ENCODE measurements around the gene ZNF439.
"Not testable (repeated sequence)": the region's sequence is repeated elsewhere in the genome, so short reads cannot be mapped to it uniquely, and the experiment has no call there.

Gene ZNF439

GRCh38 chr19:11890634-11891033 lies 42.1 kb downstream of the ZNF439 start:
- no peak overlapping the region for H3K4me3 ChIP-seq (ENCODE audit: low read depth, low read length)

GRCh38 chr19:11894851-11895250 lies 46.3 kb downstream of the ZNF439 start:
- no peak for TF ChIP-seq CTCF (IDR thresholded peaks at IDR 0.05; ENCODE audit: low read depth, low read length)
- no peak overlapping the region for H3K4me3 ChIP-seq (ENCODE audit: low read depth, low read length)

More at GRCh38 chr19:11890634-11891033, 42.1 kb downstream of the ZNF439 start:
- no peak for TF ChIP-seq CTCF (IDR thresholded peaks at IDR 0.05; ENCODE audit: low read depth, low read length)

- no peak for TF ChIP-seq CTCF (IDR thresholded peaks at IDR 0.05; ENCODE audit: low read depth, low read length)
- no peak overlapping the region for H3K4me3 ChIP-seq (ENCODE audit: low read depth, low read length)
These were observed 53.7 kb downstream of the ZNF439 start for GRCh38 chr19:11902228-11902627.

GRCh38 chr19:11905928-11906327 lies 57.4 kb downstream of the ZNF439 start:
- H3K4me3 ChIP-seq (ENCODE audit: low read depth, low read length), result no peak overlapping the region
- TF ChIP-seq CTCF (IDR thresholded peaks at IDR 0.05; ENCODE audit: low read depth, low read length), result no peak

GRCh38 chr19:11911937-11912336 lies 63.4 kb downstream of the ZNF439 start:
- not testable (repeated sequence) for H3K4me3 ChIP-seq (ENCODE audit: low read depth, low read length)

- not testable (repeated sequence) for H3K4me3 ChIP-seq (ENCODE audit: low read depth, low read length)
These were observed 66.0 kb downstream of the ZNF439 start for GRCh38 chr19:11914417-11915051.

Measured in WI38 (cell line).